ENCODE results near the gene EAF1.

EAF1 gene

DNA sequence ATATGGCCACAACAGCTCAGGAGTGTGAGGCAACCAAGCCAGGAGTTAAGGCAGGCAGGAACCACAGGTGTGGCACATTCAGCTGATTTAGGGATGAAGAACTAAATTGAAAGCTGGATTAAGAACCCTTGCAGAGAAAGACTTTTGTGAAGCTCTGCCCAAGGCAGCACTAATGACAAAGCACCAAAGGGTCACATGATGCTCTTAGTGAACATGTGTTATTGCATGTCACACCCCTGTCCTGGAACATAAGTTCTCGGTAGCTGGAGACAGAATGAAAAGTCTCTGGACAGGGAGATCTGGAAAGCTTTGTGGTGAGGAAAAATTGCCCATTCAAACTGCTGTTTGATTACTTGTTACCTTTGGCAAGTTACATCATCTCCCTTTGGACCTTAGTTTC is 3.2 kb downstream of the EAF1 start (continued):
- no peak for TF ChIP-seq ZNF473 (tag by site-specific recombination; IDR thresholded peaks at IDR 0.05)
- TF ChIP-seq, protein P1, sequence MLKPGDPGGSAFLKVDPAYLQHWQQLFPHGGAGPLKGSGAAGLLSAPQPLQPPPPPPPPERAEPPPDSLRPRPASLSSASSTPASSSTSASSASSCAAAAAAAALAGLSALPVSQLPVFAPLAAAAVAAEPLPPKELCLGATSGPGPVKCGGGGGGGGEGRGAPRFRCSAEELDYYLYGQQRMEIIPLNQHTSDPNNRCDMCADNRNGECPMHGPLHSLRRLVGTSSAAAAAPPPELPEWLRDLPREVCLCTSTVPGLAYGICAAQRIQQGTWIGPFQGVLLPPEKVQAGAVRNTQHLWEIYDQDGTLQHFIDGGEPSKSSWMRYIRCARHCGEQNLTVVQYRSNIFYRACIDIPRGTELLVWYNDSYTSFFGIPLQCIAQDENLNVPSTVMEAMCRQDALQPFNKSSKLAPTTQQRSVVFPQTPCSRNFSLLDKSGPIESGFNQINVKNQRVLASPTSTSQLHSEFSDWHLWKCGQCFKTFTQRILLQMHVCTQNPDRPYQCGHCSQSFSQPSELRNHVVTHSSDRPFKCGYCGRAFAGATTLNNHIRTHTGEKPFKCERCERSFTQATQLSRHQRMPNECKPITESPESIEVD (tag by site-specific recombination; IDR thresholded peaks at IDR 0.05): no peak
- no peak for TF ChIP-seq ZNF530 (tag by site-specific recombination; IDR thresholded peaks at IDR 0.05; ENCODE audit: low read depth)
- no peak for TF ChIP-seq ZNF266 (tag by site-specific recombination; IDR thresholded peaks at IDR 0.05; ENCODE audit: low read depth)
- no peak for TF ChIP-seq ZSCAN23 (tag by site-specific recombination; IDR thresholded peaks at IDR 0.05)

DNA sequence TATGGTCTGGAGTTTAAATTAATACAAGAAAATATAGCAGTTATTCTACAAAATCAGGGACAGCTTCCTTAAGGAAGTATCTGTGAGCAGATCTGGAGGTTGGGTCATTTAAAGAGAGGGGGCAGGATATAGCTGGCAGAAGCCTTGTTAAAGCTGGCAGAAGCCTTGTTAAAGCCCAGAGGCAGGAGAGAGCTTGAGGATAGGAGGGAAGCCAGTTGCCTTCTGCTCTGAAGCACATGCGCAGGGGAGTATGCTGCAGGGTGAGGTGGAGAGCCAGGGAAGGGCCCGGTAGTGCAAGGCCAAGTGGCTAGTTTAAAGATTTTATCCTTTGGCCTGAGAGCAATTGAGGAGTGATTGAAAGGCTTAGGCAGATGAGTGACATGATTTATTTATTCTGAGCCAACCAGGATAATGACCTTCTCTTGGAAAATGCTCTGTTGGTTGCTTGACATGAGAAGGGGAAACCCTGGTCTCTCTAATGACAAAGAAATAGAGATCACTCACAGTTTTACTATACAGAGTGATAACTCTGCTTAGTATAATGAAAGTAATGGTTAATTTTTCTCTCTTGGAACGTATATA is 3.9 kb downstream of the EAF1 start:
- no peaks in the 10 kb centered on the region for H3K9me3 ChIP-seq (ENCODE audit: control insufficient read depth, insufficient read depth, low read depth, low read length)
- CTCF ChIA-PET: interaction anchor here (0.8 to 0.9 kb wide), 2 partner anchors 24 to 228 kb away, joined by 3 to 4 read pairs; no protein-coding TSS in a partner anchor
- H3K4me1 ChIP-seq (ENCODE audit: control insufficient read depth, insufficient read depth, low read length): 0 out of 2 replicates have a peak, but pooled peaks cover 5% of the 10 kb centered on the region
- POLR2A ChIA-PET: no interaction called here
- no peak for TF ChIP-seq ZNF560 (tag by site-specific recombination; IDR thresholded peaks at IDR 0.05; ENCODE audit: borderline replicate concordance)
- TF ChIP-seq, protein P2, sequence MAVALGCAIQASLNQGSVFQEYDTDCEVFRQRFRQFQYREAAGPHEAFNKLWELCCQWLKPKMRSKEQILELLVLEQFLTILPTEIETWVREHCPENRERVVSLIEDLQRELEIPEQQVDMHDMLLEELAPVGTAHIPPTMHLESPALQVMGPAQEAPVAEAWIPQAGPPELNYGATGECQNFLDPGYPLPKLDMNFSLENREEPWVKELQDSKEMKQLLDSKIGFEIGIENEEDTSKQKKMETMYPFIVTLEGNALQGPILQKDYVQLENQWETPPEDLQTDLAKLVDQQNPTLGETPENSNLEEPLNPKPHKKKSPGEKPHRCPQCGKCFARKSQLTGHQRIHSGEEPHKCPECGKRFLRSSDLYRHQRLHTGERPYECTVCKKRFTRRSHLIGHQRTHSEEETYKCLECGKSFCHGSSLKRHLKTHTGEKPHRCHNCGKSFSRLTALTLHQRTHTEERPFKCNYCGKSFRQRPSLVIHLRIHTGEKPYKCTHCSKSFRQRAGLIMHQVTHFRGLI (tag by site-specific recombination; IDR thresholded peaks at IDR 0.05): no peak
- H3K27ac ChIP-seq (ENCODE audit: extremely low read depth, low read depth, low read length): no peak overlapping the region
- H3K36me3 ChIP-seq (ENCODE audit: control insufficient read depth in 2 of 2, insufficient read depth in 1 of 2, low read length in 2 of 2): peaks cover 32 to 57% of the 10 kb centered on the region in 2 experiments
- H3K4me3 ChIP-seq (ENCODE audit: low read depth, low read length): no peak overlapping the region

DNA sequence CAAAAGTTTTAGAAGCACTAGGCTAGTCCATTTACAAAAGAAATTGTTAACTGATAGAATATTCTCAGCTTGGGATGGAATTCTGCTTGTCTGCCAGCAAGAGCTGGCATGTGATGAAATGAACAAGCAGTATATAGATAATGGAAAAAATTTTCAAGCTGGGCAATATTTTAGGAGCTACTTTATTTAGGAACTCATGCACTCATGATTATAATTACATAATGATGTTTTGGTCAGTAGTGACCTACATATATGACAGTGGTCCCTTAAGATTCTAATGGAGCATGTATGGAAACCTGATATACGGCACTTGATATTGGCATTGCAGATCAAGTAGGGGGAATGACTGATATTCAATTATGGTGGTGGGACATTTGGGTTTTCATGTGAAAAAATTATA is 6.1 kb downstream of the EAF1 start:
- no peak overlapping the region for H3K4me3 ChIP-seq (ENCODE audit: low read depth, low read length)
- ChIA-PET POLR2A (no interaction called here), CTCF (interaction anchor here (0.9 to 1.1 kb wide), 2 partner anchors 142 to 165 kb away, joined by 3 to 4 read pairs; no protein-coding TSS in a partner anchor)
- H3K27ac ChIP-seq (ENCODE audit: extremely low read depth, low read depth, low read length): no peak overlapping the region
- H3K4me1 ChIP-seq (ENCODE audit: control insufficient read depth, insufficient read depth, low read length): 0 out of 2 replicates have a peak, but pooled peaks cover 5% of the 10 kb centered on the region
- H3K36me3 ChIP-seq (ENCODE audit: control insufficient read depth in 2 of 2, insufficient read depth in 1 of 2, low read length in 2 of 2): peaks cover 52 to 79% of the 10 kb centered on the region in 2 experiments
- no peaks in the 10 kb centered on the region for H3K9me3 ChIP-seq (ENCODE audit: control insufficient read depth, insufficient read depth, low read depth, low read length)
- TF ChIP-seq HOXD13 (CRISPR knock-in tag; IDR thresholded peaks at IDR 0.05; ENCODE audit: borderline replicate concordance) (no peak), ZNF121 (tag by site-specific recombination; IDR thresholded peaks at IDR 0.05) (no peak), ZNF621 (tag by site-specific recombination; IDR thresholded peaks at IDR 0.05) (no peak), ZNF626 (tag by site-specific recombination; IDR thresholded peaks at IDR 0.05) (no peak), ZNF366 (tag by site-specific recombination; conservative IDR thresholded peaks at IDR 0.05) (no peak), ZNF558 (tag by site-specific recombination; IDR thresholded peaks at IDR 0.05) (no peak), ZNF548 (tag by site-specific recombination; IDR thresholded peaks at IDR 0.05) (no peak), ZFP41 (tag by site-specific recombination; IDR thresholded peaks at IDR 0.05; ENCODE audit: borderline replicate concordance) (no peak), ZNF664 (tag by site-specific recombination; IDR thresholded peaks at IDR 0.05) (no peak), ZNF843 (tag by site-specific recombination; IDR thresholded peaks at IDR 0.05) (no peak), ZNF76 (tag by site-specific recombination; IDR thresholded peaks at IDR 0.05; ENCODE audit: borderline replicate concordance, low read depth) (no peak), ZNF530 (tag by site-specific recombination; IDR thresholded peaks at IDR 0.05; ENCODE audit: low read depth) (no peak)
- TF ChIP-seq, protein P3, sequence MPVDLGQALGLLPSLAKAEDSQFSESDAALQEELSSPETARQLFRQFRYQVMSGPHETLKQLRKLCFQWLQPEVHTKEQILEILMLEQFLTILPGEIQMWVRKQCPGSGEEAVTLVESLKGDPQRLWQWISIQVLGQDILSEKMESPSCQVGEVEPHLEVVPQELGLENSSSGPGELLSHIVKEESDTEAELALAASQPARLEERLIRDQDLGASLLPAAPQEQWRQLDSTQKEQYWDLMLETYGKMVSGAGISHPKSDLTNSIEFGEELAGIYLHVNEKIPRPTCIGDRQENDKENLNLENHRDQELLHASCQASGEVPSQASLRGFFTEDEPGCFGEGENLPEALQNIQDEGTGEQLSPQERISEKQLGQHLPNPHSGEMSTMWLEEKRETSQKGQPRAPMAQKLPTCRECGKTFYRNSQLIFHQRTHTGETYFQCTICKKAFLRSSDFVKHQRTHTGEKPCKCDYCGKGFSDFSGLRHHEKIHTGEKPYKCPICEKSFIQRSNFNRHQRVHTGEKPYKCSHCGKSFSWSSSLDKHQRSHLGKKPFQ (tag by site-specific recombination; IDR thresholded peaks at IDR 0.05): no peak
- TF ChIP-seq, protein P4, sequence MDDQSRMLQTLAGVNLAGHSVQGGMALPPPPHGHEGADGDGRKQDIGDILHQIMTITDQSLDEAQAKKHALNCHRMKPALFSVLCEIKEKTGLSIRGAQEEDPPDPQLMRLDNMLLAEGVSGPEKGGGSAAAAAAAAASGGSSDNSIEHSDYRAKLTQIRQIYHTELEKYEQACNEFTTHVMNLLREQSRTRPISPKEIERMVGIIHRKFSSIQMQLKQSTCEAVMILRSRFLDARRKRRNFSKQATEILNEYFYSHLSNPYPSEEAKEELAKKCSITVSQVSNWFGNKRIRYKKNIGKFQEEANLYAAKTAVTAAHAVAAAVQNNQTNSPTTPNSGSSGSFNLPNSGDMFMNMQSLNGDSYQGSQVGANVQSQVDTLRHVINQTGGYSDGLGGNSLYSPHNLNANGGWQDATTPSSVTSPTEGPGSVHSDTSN (CRISPR knock-in tag; IDR thresholded peaks at IDR 0.05): no peak
- TF ChIP-seq, protein P2 (tag by site-specific recombination; IDR thresholded peaks at IDR 0.05): no peak
- TF ChIP-seq, protein P5, sequence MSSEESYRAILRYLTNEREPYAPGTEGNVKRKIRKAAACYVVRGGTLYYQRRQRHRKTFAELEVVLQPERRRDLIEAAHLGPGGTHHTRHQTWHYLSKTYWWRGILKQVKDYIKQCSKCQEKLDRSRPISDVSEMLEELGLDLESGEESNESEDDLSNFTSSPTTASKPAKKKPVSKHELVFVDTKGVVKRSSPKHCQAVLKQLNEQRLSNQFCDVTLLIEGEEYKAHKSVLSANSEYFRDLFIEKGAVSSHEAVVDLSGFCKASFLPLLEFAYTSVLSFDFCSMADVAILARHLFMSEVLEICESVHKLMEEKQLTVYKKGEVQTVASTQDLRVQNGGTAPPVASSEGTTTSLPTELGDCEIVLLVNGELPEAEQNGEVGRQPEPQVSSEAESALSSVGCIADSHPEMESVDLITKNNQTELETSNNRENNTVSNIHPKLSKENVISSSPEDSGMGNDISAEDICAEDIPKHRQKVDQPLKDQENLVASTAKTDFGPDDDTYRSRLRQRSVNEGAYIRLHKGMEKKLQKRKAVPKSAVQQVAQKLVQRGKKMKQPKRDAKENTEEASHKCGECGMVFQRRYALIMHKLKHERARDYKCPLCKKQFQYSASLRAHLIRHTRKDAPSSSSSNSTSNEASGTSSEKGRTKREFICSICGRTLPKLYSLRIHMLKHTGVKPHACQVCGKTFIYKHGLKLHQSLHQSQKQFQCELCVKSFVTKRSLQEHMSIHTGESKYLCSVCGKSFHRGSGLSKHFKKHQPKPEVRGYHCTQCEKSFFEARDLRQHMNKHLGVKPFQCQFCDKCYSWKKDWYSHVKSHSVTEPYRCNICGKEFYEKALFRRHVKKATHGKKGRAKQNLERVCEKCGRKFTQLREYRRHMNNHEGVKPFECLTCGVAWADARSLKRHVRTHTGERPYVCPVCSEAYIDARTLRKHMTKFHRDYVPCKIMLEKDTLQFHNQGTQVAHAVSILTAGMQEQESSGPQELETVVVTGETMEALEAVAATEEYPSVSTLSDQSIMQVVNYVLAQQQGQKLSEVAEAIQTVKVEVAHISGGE (tag by site-specific recombination; conservative IDR thresholded peaks at IDR 0.05; ENCODE audit: low read depth): no peak
